GM12891 (cell line): ENCODE measurements around the gene RTEL1.
"Not testable (repeated sequence)": the region's sequence is repeated elsewhere in the genome, so short reads cannot be mapped to it uniquely, and the experiment has no call there.

Experiments
- DNase-seq: peaks from one replicate; pipeline ENCODE4 v3.0.0; 2011; ENCODE audit warnings: low spot score; ENCODE audit not compliant: insufficient read length
- FAIRE-seq: peaks from 2 replicates; lab custom pipeline; 2011; peaks lifted over from hg19 to GRCh38; lab: Jason Lieb, UNC
- PAX5 ChIP-seq: IDR thresholded peaks from 2 replicates; pipeline ENCODE4 v1.6.1; 2011; ENCODE audit warnings: low read length, moderate library complexity, mild to moderate bottlenecking; ENCODE audit not compliant: insufficient read depth, severe bottlenecking
- POLR2A ChIP-seq: IDR thresholded peaks from 2 replicates; pipeline ENCODE4 v1.6.1; 2011; ENCODE audit warnings: low read depth, low read length, control low read depth
- POLR2AphosphoS5 ChIP-seq: IDR thresholded peaks from 2 replicates; pipeline ENCODE4 v1.6.1; 2011; ENCODE audit warnings: low read depth, low read length, control low read depth
- POU2F2 ChIP-seq: IDR thresholded peaks from 2 replicates; pipeline ENCODE4 v1.6.1; 2011; ENCODE audit warnings: low read depth, mild to moderate bottlenecking, control low read depth, low read length, moderate library complexity
- SPI1 ChIP-seq: IDR thresholded peaks from 2 replicates; pipeline ENCODE4 v1.6.1; 2011; ENCODE audit warnings: low read depth, low read length, control low read depth
- TAF1 ChIP-seq: IDR thresholded peaks from 2 replicates; pipeline ENCODE4 v1.6.1; 2011; ENCODE audit warnings: low read depth, low read length, control low read depth

The RTEL1 gene

GRCh38 chr20:63658749-63659187 lies 656 bp downstream of the RTEL1 start:
- TF ChIP-seq PAX5 (no peak), SPI1 (no peak), POU2F2 (no peak), TAF1 (no peak), POLR2A (no peak), POLR2AphosphoS5 (no peak)
- DNase-seq (no peak), FAIRE-seq (no peak)

GRCh38 chr20:63659370-63659769 lies 1.3 kb downstream of the RTEL1 start:
- no peak for DNase-seq
- TF ChIP-seq SPI1 (no peak), POU2F2 (no peak), POLR2AphosphoS5 (no peak), POLR2A (no peak), PAX5 (no peak), TAF1 (no peak)
- FAIRE-seq, result no peak

DNA sequence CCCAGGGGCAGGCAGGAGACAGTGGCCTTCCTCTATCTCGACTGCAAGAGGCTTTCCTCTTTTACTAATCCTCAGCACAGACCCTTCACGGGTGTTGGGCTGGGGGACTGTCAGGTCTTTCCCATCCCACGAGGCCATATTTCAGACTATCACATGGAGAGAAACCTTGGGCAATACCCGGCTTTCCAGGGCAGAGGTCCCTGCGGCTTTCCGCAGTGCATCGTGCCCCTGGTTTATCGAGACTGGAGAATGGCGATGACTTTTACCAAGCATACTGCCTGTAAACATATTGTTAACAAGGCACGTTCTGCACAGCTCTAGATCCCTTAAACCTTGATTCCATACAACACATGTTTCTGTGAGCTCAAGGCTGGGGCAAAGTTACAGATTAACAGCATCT lies 2.1 kb downstream of the RTEL1 start:
- FAIRE-seq, result not testable (repeated sequence)

GRCh38 chr20:63660622-63661021 lies 2.5 kb downstream of the RTEL1 start:
- no peak for FAIRE-seq
- TF ChIP-seq TAF1, result no peak
- TF ChIP-seq POLR2A, result no peak
- no peak for TF ChIP-seq PAX5
- TF ChIP-seq POU2F2, result no peak
- no peak for TF ChIP-seq SPI1
- TF ChIP-seq POLR2AphosphoS5, result no peak
- no peak for DNase-seq

More for the DNA sequence above, 2.1 kb downstream of the RTEL1 start:
- not testable (repeated sequence) for DNase-seq

DNA sequence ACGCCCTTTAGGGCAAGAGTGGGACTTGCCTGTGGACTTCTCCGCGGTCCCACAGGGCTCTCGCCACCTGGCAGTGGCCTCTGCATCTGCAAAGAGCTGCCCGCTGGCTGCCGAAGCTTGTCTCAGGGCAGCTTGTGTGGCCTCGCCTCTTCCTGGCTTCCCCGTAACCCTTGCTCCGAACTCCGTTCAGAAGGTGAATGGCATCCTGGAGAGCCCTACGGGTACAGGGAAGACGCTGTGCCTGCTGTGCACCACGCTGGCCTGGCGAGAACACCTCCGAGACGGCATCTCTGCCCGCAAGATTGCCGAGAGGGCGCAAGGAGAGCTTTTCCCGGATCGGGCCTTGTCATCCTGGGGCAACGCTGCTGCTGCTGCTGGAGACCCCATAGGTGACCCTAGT lies 3.0 kb downstream of the RTEL1 start:
- no peak for FAIRE-seq
- DNase-seq, result no peak
- TF ChIP-seq PAX5 (no peak), SPI1 (no peak), TAF1 (no peak), POLR2A (no peak), POU2F2 (no peak), POLR2AphosphoS5 (no peak)

GRCh38 chr20:63661959-63662812 lies 4.1 kb downstream of the RTEL1 start:
- no peak for TF ChIP-seq TAF1
- TF ChIP-seq SPI1, result no peak
- no peak for TF ChIP-seq PAX5
- FAIRE-seq, result no peak
- DNase-seq, result no peak

- FAIRE-seq, result no peak
- no peak for TF ChIP-seq PAX5
Measured at GRCh38 chr20:63662813-63663189, 4.7 kb downstream of the RTEL1 start.

DNA sequence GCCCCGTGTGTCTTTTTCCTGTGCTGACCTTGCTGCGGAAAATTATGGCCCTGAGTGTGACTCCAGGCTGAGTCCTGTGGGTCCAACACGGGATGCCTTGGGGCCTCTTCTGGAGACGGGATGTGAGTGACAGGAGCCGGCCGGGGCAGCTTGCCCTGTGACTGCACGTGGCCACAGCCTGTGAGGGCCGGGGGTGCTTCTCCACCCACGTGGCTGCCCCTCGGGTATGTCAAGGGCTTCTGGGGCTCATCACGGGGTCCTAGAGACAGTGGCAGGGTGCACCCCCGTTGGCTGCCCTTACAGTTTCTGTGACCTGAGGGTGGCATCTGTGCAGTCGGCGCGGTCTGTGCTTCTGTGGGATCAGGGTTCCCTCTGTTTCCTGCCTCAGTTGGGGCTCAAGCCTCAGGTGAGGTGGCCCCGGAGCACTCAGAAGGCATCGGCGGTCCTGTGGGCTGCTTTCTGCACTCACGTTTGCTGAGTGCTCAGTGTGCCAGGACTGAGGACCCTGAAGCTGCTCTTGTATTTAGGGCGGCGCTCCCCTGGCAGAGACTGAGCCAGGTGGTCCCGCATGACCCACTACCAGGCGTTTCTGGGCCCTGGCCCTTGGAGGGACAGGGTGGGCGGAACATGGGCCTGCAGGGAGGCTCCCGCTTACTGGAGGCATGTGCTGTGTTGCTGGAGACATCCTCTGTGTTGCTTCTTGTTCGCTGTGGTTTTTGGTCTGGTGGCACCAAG lies 5.4 kb downstream of the RTEL1 start:
- DNase-seq (no peak), FAIRE-seq (no peak)
- TF ChIP-seq POU2F2 (no peak), POLR2A (no peak), PAX5 (no peak), TAF1 (no peak), POLR2AphosphoS5 (no peak), SPI1 (no peak)

More at GRCh38 chr20:63662813-63663189, 4.7 kb downstream of the RTEL1 start:
- no peak for DNase-seq

DNA sequence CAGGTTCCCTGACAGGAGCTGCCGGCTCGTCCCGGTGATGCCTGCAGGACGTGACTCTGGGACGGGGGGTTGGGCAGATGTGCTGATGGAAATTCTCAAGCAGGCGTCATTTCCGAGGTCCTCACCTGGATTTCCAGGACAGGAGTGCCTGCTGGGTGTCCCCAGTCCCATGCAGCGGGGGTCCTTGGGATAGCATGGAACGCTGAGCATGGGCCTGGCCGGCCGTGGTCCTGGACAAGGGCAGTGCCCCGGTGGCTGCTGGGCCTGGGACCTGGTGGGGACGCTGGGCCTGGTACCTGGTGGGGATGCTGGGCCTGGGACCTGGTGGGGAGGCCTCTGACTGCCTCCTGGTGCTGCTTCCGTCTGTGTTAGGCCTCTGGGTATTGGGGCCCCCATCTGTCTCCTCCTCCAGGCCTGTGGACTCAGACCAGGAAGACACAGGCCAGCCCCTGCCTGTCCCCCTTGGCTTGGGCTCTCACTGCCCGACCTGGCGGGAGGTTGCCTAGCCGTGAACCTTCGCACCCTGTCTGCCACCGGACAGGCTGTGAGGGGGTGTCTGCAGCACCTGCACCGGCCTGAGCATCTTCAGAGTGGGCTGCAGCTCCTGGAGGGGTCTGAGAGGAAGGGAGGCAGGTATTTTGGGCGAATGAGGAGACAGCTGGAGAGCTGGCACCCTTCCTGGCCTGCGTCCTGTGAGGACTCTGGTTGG lies 6.2 kb downstream of the RTEL1 start:
- no peak for DNase-seq
- no peak for FAIRE-seq
- TF ChIP-seq TAF1 (no peak), SPI1 (no peak), POU2F2 (no peak), PAX5 (no peak), POLR2AphosphoS5 (no peak), POLR2A (no peak)
